Gastrocnemius medialis (tissue), 4 donors: ENCODE measurements around the gene CACNA2D3. TPM values are rescaled to one million over a fixed set of nuclear protein-coding genes. Genes with fewer than 3 reads are reported as not detected.
A peak's percentile ranks its signal among the peaks of the same experiment; 100 is the strongest.

Source experiments
- ATAC-seq, 2 donors: fragments of 150-250 bp; one replicate each; pipeline ENCODE4 v1.9.1; 2016
- DNase-seq, 2 donors: peaks; one replicate each; pipeline ENCODE4 v3.0.0-alpha.2; 2019
- H3K27ac ChIP-seq, 4 donors: fragments of 200-600 bp; sonication (generic); 1 replicate in 1 of 4; 2 replicates in 3 of 4; pipeline ENCODE4 v1.5.1; 2016 to 2018; ENCODE audit warnings: mild to moderate bottlenecking in 2 of 4, moderate library complexity in 1 of 4
- H3K27me3 ChIP-seq, 3 donors: fragments of 200-600 bp; sonication (generic) in 2 of 3; 1 replicate in 1 of 3; 2 replicates in 2 of 3; pipeline versions ENCODE4 v1.5.1 to v1.6.0; 2016 to 2019; ENCODE audit warnings: mild to moderate bottlenecking in 1 of 3, moderate library complexity in 1 of 3
- H3K36me3 ChIP-seq, 2 donors: fragments of 200-600 bp; sonication (generic) in 1 of 2; one replicate each; pipeline ENCODE4 v1.5.1; 2017 to 2018
- H3K4me1 ChIP-seq, 2 donors: fragments of 200-600 bp; sonication (generic) in 1 of 2; one replicate each; pipeline ENCODE4 v1.5.1; 2016 to 2017; ENCODE audit warnings: mild to moderate bottlenecking in 2 of 2
- H3K4me3 ChIP-seq, 4 donors: fragments of 200-600 bp; sonication (generic) in 3 of 4; 1 replicate in 1 of 4; 2 replicates in 3 of 4; pipeline ENCODE4 v1.5.1; 2016 to 2019; ENCODE audit warnings: mild to moderate bottlenecking in 2 of 4
- H3K9me3 ChIP-seq, 3 donors: fragments of 200-600 bp; sonication (generic) in 2 of 3; 1 replicate in 1 of 3; 2 replicates in 2 of 3; pipeline ENCODE4 v1.5.1; 2016 to 2019
- CTCF ChIP-seq, 5 experiments: fragments of 450-650 bp in 3 of 5; fragments of 200-600 bp in 2 of 5; sonication (generic) in 2 of 5; IDR thresholded peaks in 4 of 5; conservative IDR thresholded peaks in 1 of 5; 1 replicate in 4 of 5; 2 replicates in 1 of 5; pipeline ENCODE4 v1.5.1; 2016 to 2019; ENCODE audit warnings: antibody characterized with exemption in 5 of 5, mild to moderate bottlenecking in 3 of 5, moderate library complexity in 3 of 5
- POLR2A ChIP-seq, 2 donors: fragments of 450-650 bp; IDR thresholded peaks; one replicate each; pipeline ENCODE4 v1.6.1; 2017; ENCODE audit warnings: antibody characterized with exemption in 2 of 2, mild to moderate bottlenecking in 2 of 2, moderate library complexity in 2 of 2
- in situ Hi-C, 4 donors: fragments of 200-750 bp; cut with MboI; loops; one replicate each; pipeline versions ENCODE4 v1.15.0 to v1.8.0; 2017; ENCODE audit warnings: low sequenced_read_pairs in 4 of 4
- intact Hi-C: fragments of 100-400 bp; cut with DNase I; formaldehyde crosslinking; loops from one replicate; pipeline ENCODE4 v1.15.1; 2023; ENCODE audit warnings: low total_unique reads
- total RNA-seq, 4 donors: library from RNA; depleted of rRNA; stranded (reverse); fragments of >200 nt; gene quantifications; one replicate each; pipeline versions ENCODE4 v1.1.0 to v1.2.3, GENCODE V29; 2016

Gene CACNA2D3
- total RNA-seq, 4 donors from 2014 or later, result 4.7 to 14.4 (median 7.1) TPM

GRCh38 chr3:54243960-54244682, 121.8 kb downstream of the CACNA2D3 start:
- TF ChIP-seq CTCF (IDR thresholded peaks at IDR 0.05 in 4 of 5, conservative IDR thresholded peaks at IDR 0.05 in 1 of 5) (no peak), POLR2A (IDR thresholded peaks at IDR 0.05) (no peak)
- Histone ChIP-seq H3K4me1 (peaks cover 0 to 6% of the 10 kb centered on the region in 2 donors), H3K27ac (no peak overlapping the region), H3K9me3 (no peaks in the 10 kb centered on the region), H3K27me3 (no peaks in the 10 kb centered on the region), H3K36me3 (no peaks in the 10 kb centered on the region), H3K4me3 (peak overlapping the region in 1 of 4 donors; percentile 41)
- DNase-seq, result no peak
- in situ Hi-C loops (no loop called here), intact Hi-C loops (no loop called here)
- no peak for ATAC-seq

GRCh38 chr3:54251705-54252104, 129.4 kb downstream of the CACNA2D3 start:
- intact Hi-C loops (no loop called here), in situ Hi-C loops (no loop called here)
- H3K27me3 ChIP-seq, result no peaks in the 10 kb centered on the region
- H3K9me3 ChIP-seq, result no peaks in the 10 kb centered on the region
- no peak for ATAC-seq
- peaks cover 11 to 14% of the 10 kb centered on the region in 2 donors for H3K4me1 ChIP-seq
- H3K4me3 ChIP-seq, result no peak overlapping the region
- TF ChIP-seq CTCF (IDR thresholded peaks at IDR 0.05 in 4 of 5, conservative IDR thresholded peaks at IDR 0.05 in 1 of 5), result no peak
- TF ChIP-seq POLR2A (IDR thresholded peaks at IDR 0.05), result no peak
- no peak for DNase-seq
- no peak overlapping the region for H3K27ac ChIP-seq
- no peaks in the 10 kb centered on the region for H3K36me3 ChIP-seq

GRCh38 chr3:54257125-54257720, 134.9 kb downstream of the CACNA2D3 start:
- ATAC-seq, result no peak
- in situ Hi-C loops (no loop called here), intact Hi-C loops (no loop called here)
- no peaks in the 10 kb centered on the region for H3K36me3 ChIP-seq
- DNase-seq, result no peak
- no peak overlapping the region for H3K4me3 ChIP-seq
- peaks cover 4 to 14% of the 10 kb centered on the region in 2 donors for H3K4me1 ChIP-seq
- no peaks in the 10 kb centered on the region for H3K27me3 ChIP-seq
- H3K27ac ChIP-seq, result no peak overlapping the region
- TF ChIP-seq CTCF (IDR thresholded peaks at IDR 0.05 in 4 of 5, conservative IDR thresholded peaks at IDR 0.05 in 1 of 5) (no peak), POLR2A (IDR thresholded peaks at IDR 0.05) (no peak)
- H3K9me3 ChIP-seq, result no peaks in the 10 kb centered on the region

GRCh38 chr3:54259636-54260035, 137.3 kb downstream of the CACNA2D3 start:
- no peak overlapping the region for H3K4me3 ChIP-seq
- in situ Hi-C loops, result no loop called here
- no peaks in the 10 kb centered on the region for H3K36me3 ChIP-seq
- H3K27me3 ChIP-seq, result no peaks in the 10 kb centered on the region
- ATAC-seq, result no peak
- no peak for TF ChIP-seq CTCF (IDR thresholded peaks at IDR 0.05 in 4 of 5, conservative IDR thresholded peaks at IDR 0.05 in 1 of 5)
- no peak for TF ChIP-seq POLR2A (IDR thresholded peaks at IDR 0.05)
- intact Hi-C loops, result no loop called here
- no peak overlapping the region for H3K27ac ChIP-seq
- DNase-seq, result no peak
- no peaks in the 10 kb centered on the region for H3K9me3 ChIP-seq
- peaks cover 0 to 6% of the 10 kb centered on the region in 2 donors for H3K4me1 ChIP-seq
